Left cardiac atrium (tissue), 4 donors: Measurements from ENCODE around the gene RPN1. TPM values are rescaled to one million over a fixed set of nuclear protein-coding genes. Genes with fewer than 3 reads are reported as not detected.
A peak's percentile ranks its signal among the peaks of the same experiment; 100 is the strongest.

Experiments used
- ATAC-seq, 2 donors: fragments of 200-7000 bp; cut with Tn5 transposase; one replicate each; pipeline ENCODE4 v1.9.1; 2020; ENCODE audit warnings: mild to moderate bottlenecking in 2 of 2, moderate library complexity in 2 of 2
- DNase-seq: peaks from one replicate; pipeline ENCODE4 v3.0.0-alpha.2; 2020
- intact Hi-C, 2 donors: fragments of 100-400 bp; cut with DNase I; formaldehyde crosslinking; loops; one replicate each; pipeline versions ENCODE4 v1.14.1 to v1.15.1; 2022 to 2023
- total RNA-seq, 2 donors: library from RNA; stranded (reverse); fragmentation: NEBNext Ultra II Directional; extraction: Animal tissue kit (Norgen Biotek cat#: 25700); gene quantifications; one replicate each; pipeline ENCODE4 v1.2.1, GENCODE V29; 2021
- donor health status: DM: no; HTN: yes; CAD: no.
- donor health status: DM: no; HTN: yes; CAD: no; lungs with severe emphysema.
- donor health status: DM: yes; HTN: yes; CAD: no.
- donor health status: Dilated cardiomyopathy.

RPN1 gene
- total RNA-seq, 2 donors from 2014 or later: 139 to 170 TPM

- ATAC-seq (no peak), DNase-seq (no peak)
- intact Hi-C loops: loop anchor here (5.0 to 10.0 kb wide), 2 partner anchors 230 to 238 kb away; no protein-coding TSS in a partner anchor
These were observed 33.4 kb downstream of the RPN1 start for GRCh38 chr3:128617270-128617556.

GRCh38 chr3:128616516-128617269 is 33.9 kb downstream of the RPN1 start:
- DNase-seq (no peak), ATAC-seq (no peak)
- intact Hi-C loops: loop anchor here (5.0 to 10.0 kb wide), 2 partner anchors 231 to 238 kb away; no protein-coding TSS in a partner anchor

GRCh38 chr3:128614076-128614475 is 36.5 kb downstream of the RPN1 start:
- ATAC-seq: no peak

GRCh38 chr3:128613083-128613829 is 37.4 kb downstream of the RPN1 start:
- intact Hi-C loops: loop anchor here in 1 of 2 donors (10.0 kb wide), 1 partner anchor 242 kb away; no protein-coding TSS in a partner anchor
- ATAC-seq (no peak), DNase-seq (no peak)

More at GRCh38 chr3:128614076-128614475, 36.5 kb downstream of the RPN1 start:
- intact Hi-C loops: loop anchor here in 1 of 2 donors (10.0 kb wide), 1 partner anchor 241 kb away; no protein-coding TSS in a partner anchor
- no peak for DNase-seq

- ATAC-seq: no peak
- intact Hi-C loops: loop anchor here in 1 of 2 donors (10.0 kb wide), 1 partner anchor 244 kb away; no protein-coding TSS in a partner anchor
- no peak for DNase-seq
These were observed 40.1 kb downstream of the RPN1 start for GRCh38 chr3:128610451-128611070.

GRCh38 chr3:128609294-128609693 is 41.3 kb downstream of the RPN1 start:
- intact Hi-C loops: loop anchor here in 1 of 2 donors (5.0 to 10.0 kb wide), 2 partner anchors 182 to 514 kb away; no protein-coding TSS in a partner anchor
- ATAC-seq: no peak
- DNase-seq: no peak

GRCh38 chr3:128607710-128608048 is 42.9 kb downstream of the RPN1 start:
- intact Hi-C loops: loop anchor here in 1 of 2 donors (5.0 to 10.0 kb wide), 2 partner anchors 180 to 513 kb away; no protein-coding TSS in a partner anchor
- DNase-seq (no peak), ATAC-seq (peak; percentile 9 to 38)

- intact Hi-C loops: loop anchor here in 1 of 2 donors (5.0 to 10.0 kb wide), 2 partner anchors 179 to 511 kb away; no protein-coding TSS in a partner anchor
- DNase-seq (no peak), ATAC-seq (no peak)
These were observed 44.5 kb downstream of the RPN1 start for GRCh38 chr3:128606094-128606493.

GRCh38 chr3:128605091-128606046 is 45.2 kb downstream of the RPN1 start:
- DNase-seq: no peak
- no peak for ATAC-seq
- intact Hi-C loops: loop anchor here in 1 of 2 donors (5.0 to 10.0 kb wide), 2 partner anchors 178 to 511 kb away; no protein-coding TSS in a partner anchor

GRCh38 chr3:128603811-128604775 is 46.5 kb downstream of the RPN1 start:
- intact Hi-C loops: loop anchor here in 1 of 2 donors (10.0 kb wide), 1 partner anchor 509 kb away; no protein-coding TSS in a partner anchor
- no peak for DNase-seq
- ATAC-seq: no peak

- intact Hi-C loops: loop anchor here in 1 of 2 donors (10.0 kb wide), 1 partner anchor 509 kb away; no protein-coding TSS in a partner anchor
- DNase-seq (no peak), ATAC-seq (no peak)
These were observed 47.3 kb downstream of the RPN1 start for GRCh38 chr3:128603313-128603712.

- ATAC-seq: no peak
- DNase-seq: no peak
- intact Hi-C loops: no loop called here
These were observed 51.5 kb downstream of the RPN1 start for GRCh38 chr3:128598884-128599664.

GRCh38 chr3:128597900-128598299 is 52.7 kb downstream of the RPN1 start:
- intact Hi-C loops: no loop called here
- DNase-seq (no peak), ATAC-seq (no peak)

GRCh38 chr3:128592864-128593263 is 57.8 kb downstream of the RPN1 start:
- no peak for ATAC-seq
- intact Hi-C loops: no loop called here

GRCh38 chr3:128591738-128592426 is 58.7 kb downstream of the RPN1 start:
- intact Hi-C loops: no loop called here
- DNase-seq: no peak

More at GRCh38 chr3:128592864-128593263, 57.8 kb downstream of the RPN1 start:
- no peak for DNase-seq

GRCh38 chr3:128590948-128591347 is 59.7 kb downstream of the RPN1 start:
- intact Hi-C loops: no loop called here
- no peak for DNase-seq
- ATAC-seq: no peak

More at GRCh38 chr3:128591738-128592426, 58.7 kb downstream of the RPN1 start:
- no peak for ATAC-seq
